H1 (cell line): ENCODE results near the gene WHAMM. TPM values are rescaled to one million over a fixed set of nuclear protein-coding genes. Genes with fewer than 3 reads are reported as not detected.

ENCODE experiments used
- CTCF ChIA-PET: fragments of 300-600 bp; sonication (Branson Sonifier 250); formaldehyde crosslinking; loops from one replicate; lab custom pipeline; 2021; ENCODE audit not compliant: partially characterized antibody; lab: Charles Lee
- POLR2A ChIA-PET: fragments of 300-600 bp; sonication (Branson Sonifier 250); formaldehyde crosslinking; loops from one replicate; lab custom pipeline; 2021; ENCODE audit warnings: inconsistent platforms; ENCODE audit not compliant: partially characterized antibody; lab: Charles Lee
- DNase-seq, 2 experiments: peaks; one replicate each; pipeline versions ENCODE4 v3.0.0 to v3.0.0-alpha.2; 2010 to 2022; ENCODE audit warnings: low spot score in 2 of 2, low read depth in 1 of 2, mixed read lengths in 1 of 2
- FAIRE-seq: peaks from 2 replicates; lab custom pipeline; 2011; peaks lifted over from hg19 to GRCh38; lab: Jason Lieb, UNC
- H2AFZ ChIP-seq: 2 replicates; pipeline ENCODE4 v1.8.1; 2012; ENCODE audit warnings: low read length, inconsistent platforms
- H2AK5ac ChIP-seq: 2 replicates; pipeline ENCODE4 v1.6.1; 2013; ENCODE audit warnings: low read depth, low read length
- H2BK120ac ChIP-seq: replicated peaks from 2 replicates; pipeline ENCODE3; 2013; ENCODE audit warnings: low read depth, low read length, inconsistent platforms
- H2BK12ac ChIP-seq: 2 replicates; pipeline ENCODE4 v1.6.1; 2013; ENCODE audit warnings: low read depth, low read length
- H2BK15ac ChIP-seq: 2 replicates; pipeline ENCODE4 v1.6.1; 2013; ENCODE audit warnings: low read length
- H2BK20ac ChIP-seq: 2 replicates; pipeline ENCODE4 v1.6.1; 2013; ENCODE audit warnings: low read length
- H2BK5ac ChIP-seq: 2 replicates; pipeline ENCODE4 v1.6.1; 2013; ENCODE audit warnings: low read depth, low read length
- H3K14ac ChIP-seq: 2 replicates; pipeline ENCODE4 v1.6.1; 2013; ENCODE audit warnings: inconsistent platforms; ENCODE audit not compliant: insufficient read length
- H3K18ac ChIP-seq: 2 replicates; pipeline ENCODE4 v1.6.1; 2013; ENCODE audit warnings: low read length; ENCODE audit errors: extremely low read depth
- H3K23ac ChIP-seq: 2 replicates; pipeline ENCODE4 v1.6.1; 2013; ENCODE audit warnings: inconsistent platforms; ENCODE audit not compliant: insufficient read length
- H3K23me2 ChIP-seq: 2 replicates; pipeline ENCODE4 v1.6.1; 2013; ENCODE audit warnings: low read depth, low read length
- H3K27ac ChIP-seq: 2 replicates; pipeline ENCODE4 v1.6.1; 2011; ENCODE audit warnings: low read depth, low read length, inconsistent platforms
- H3K27me3 ChIP-seq, 4 experiments: replicated peaks in 1 of 4; 1 replicate in 1 of 4; 2 replicates in 3 of 4; pipeline versions ENCODE4 v1.6.1 to v1.8.1; 2011 to 2013; ENCODE audit warnings: low read length in 3 of 4, mild to moderate bottlenecking in 3 of 4, inconsistent platforms in 2 of 4, mixed read lengths in 2 of 4, moderate library complexity in 1 of 4; ENCODE audit not compliant: control insufficient read depth in 3 of 4, insufficient read depth in 3 of 4; ENCODE audit errors: extremely low read depth in 1 of 4
- H3K36me3 ChIP-seq, 4 experiments: 2 replicates each; pipeline versions ENCODE4 v1.6.1 to v1.8.1; 2011 to 2013; ENCODE audit warnings: mild to moderate bottlenecking in 4 of 4, low read length in 3 of 4, moderate library complexity in 2 of 4, control low read depth in 1 of 4, inconsistent platforms in 1 of 4; ENCODE audit not compliant: insufficient read depth in 4 of 4, control insufficient read depth in 2 of 4
- H3K4ac ChIP-seq: replicated peaks from 2 replicates; pipeline ENCODE3; 2013; ENCODE audit warnings: low read length, low read depth, mixed read lengths, inconsistent platforms; ENCODE audit not compliant: insufficient read length
- H3K4me1 ChIP-seq, 4 experiments: replicated peaks in 1 of 4; 1 replicate in 1 of 4; 2 replicates in 3 of 4; pipeline versions ENCODE4 v1.6.1 to v1.8.1; 2011 to 2013; ENCODE audit warnings: low read length in 3 of 4, inconsistent platforms in 2 of 4, mixed read lengths in 1 of 4; ENCODE audit not compliant: insufficient read depth in 4 of 4, control insufficient read depth in 3 of 4
- H3K4me2 ChIP-seq, 2 experiments: 2 replicates each; pipeline versions ENCODE4 v1.6.1 to v1.8.1; 2011 to 2013; ENCODE audit warnings: low read depth in 2 of 2, low read length in 2 of 2, control low read depth in 1 of 2, inconsistent platforms in 1 of 2, mild to moderate bottlenecking in 1 of 2; ENCODE audit not compliant: insufficient read depth in 1 of 2
- H3K4me3 ChIP-seq, 4 experiments: fragments of 200-600, 300-600 bp in 1 of 4; sonication (generic), shearing (Covaris generic), sonication (Bioruptor Twin) in 1 of 4; 2 replicates each; pipeline versions ENCODE4 v1.5.1 to v1.8.1; 2011 to 2016; ENCODE audit warnings: low read length in 4 of 4, low read depth in 3 of 4, control low read depth in 2 of 4, inconsistent platforms in 2 of 4, mild to moderate bottlenecking in 2 of 4, mixed read lengths in 1 of 4, moderate library complexity in 1 of 4; ENCODE audit not compliant: insufficient read depth in 2 of 4; ENCODE audit errors: extremely low read depth in 1 of 4
- H3K56ac ChIP-seq: replicated peaks from 2 replicates; pipeline ENCODE3; 2013; ENCODE audit warnings: low read depth, mild to moderate bottlenecking, mixed read lengths, low read length, inconsistent platforms; ENCODE audit not compliant: insufficient read length
- H3K79me1 ChIP-seq: 2 replicates; pipeline ENCODE4 v1.6.1; 2013; ENCODE audit warnings: low read depth, low read length, control low read depth
- H3K79me2 ChIP-seq, 2 experiments: 2 replicates each; pipeline versions ENCODE4 v1.6.1 to v1.8.1; 2012 to 2013; ENCODE audit warnings: low read length in 2 of 2, mild to moderate bottlenecking in 2 of 2, inconsistent platforms in 1 of 2; ENCODE audit not compliant: insufficient read depth in 2 of 2, control insufficient read depth in 1 of 2
- H3K9ac ChIP-seq, 4 experiments: replicated peaks in 1 of 4; 1 replicate in 1 of 4; 2 replicates in 3 of 4; pipeline versions ENCODE4 v1.6.1 to v1.8.1; 2011 to 2013; ENCODE audit warnings: low read depth in 3 of 4, low read length in 3 of 4, control low read depth in 2 of 4, mild to moderate bottlenecking in 2 of 4, moderate library complexity in 2 of 4, inconsistent platforms in 1 of 4; ENCODE audit errors: extremely low read depth in 1 of 4
- H3K9me3 ChIP-seq, 2 experiments: 2 replicates each; pipeline versions ENCODE4 v1.6.1 to v1.8.1; 2012 to 2013; ENCODE audit warnings: mild to moderate bottlenecking in 2 of 2, moderate library complexity in 2 of 2, control low read depth in 1 of 2, inconsistent platforms in 1 of 2, low read depth in 1 of 2, low read length in 1 of 2, mixed read lengths in 1 of 2; ENCODE audit not compliant: insufficient read depth in 2 of 2
- H4K20me1 ChIP-seq, 2 experiments: replicated peaks in 1 of 2; 2 replicates each; pipeline versions ENCODE3 to v1.8.1; 2011 to 2013; ENCODE audit warnings: inconsistent platforms in 2 of 2, low read length in 2 of 2, mild to moderate bottlenecking in 1 of 2; ENCODE audit not compliant: insufficient read depth in 2 of 2, control insufficient read depth in 1 of 2
- H4K5ac ChIP-seq: 2 replicates; pipeline ENCODE4 v1.6.1; 2013; ENCODE audit warnings: low read length, low read depth, mixed read lengths, inconsistent platforms; ENCODE audit not compliant: insufficient read length
- H4K8ac ChIP-seq: 2 replicates; pipeline ENCODE4 v1.8.0; 2013; ENCODE audit warnings: mild to moderate bottlenecking, moderate library complexity, low read length, inconsistent platforms; ENCODE audit not compliant: insufficient read depth; ENCODE audit errors: extremely low read depth
- H4K91ac ChIP-seq: replicated peaks from 2 replicates; pipeline ENCODE3; 2013; ENCODE audit warnings: low read length, mixed read lengths, inconsistent platforms; ENCODE audit not compliant: insufficient read length
- GABPA ChIP-seq: IDR thresholded peaks from 2 replicates; pipeline ENCODE4 v1.6.1; 2011; ENCODE audit warnings: mild to moderate bottlenecking, low read length, moderate library complexity, borderline replicate concordance; ENCODE audit not compliant: insufficient read depth
- WGBS, 2 experiments: shearing (Covaris generic) in 1 of 2; methylation state at CpG; one replicate each; pipeline versions ENCODE4 v1.1.6 to v1.1.7; 2013 to 2015; ENCODE audit warnings: low lambda C conversion rate in 2 of 2, mixed read lengths in 2 of 2, inconsistent platforms in 1 of 2, low coverage in 1 of 2, missing lambda C conversion rate in 1 of 2; ENCODE audit not compliant: insufficient replicate concordance in 2 of 2, insufficient coverage in 1 of 2, insufficient read length in 1 of 2; ENCODE audit errors: extremely low coverage in 1 of 2, missing lambda C conversion rate in 1 of 2; 5-methylcytosine and 5-hydroxymethylcytosine counted together
- polyA plus RNA-seq, 7 experiments: library from polyadenylated mRNA; depleted of rRNA in 3 of 7; stranded (reverse) in 5 of 7; unstranded in 2 of 7; fragments of >200 nt in 5 of 7; fragments of 200-250 nt in 2 of 7; gene quantifications; 1 replicate in 5 of 7; 2 replicates in 1 of 7; 4 replicates in 1 of 7; pipeline versions ENCODE4 v1.2.1 to v1.2.3, GENCODE V29; 2011 to 2013; ENCODE audit warnings: missing spikeins in 2 of 7, mixed read lengths in 2 of 7
- total RNA-seq: library from RNA; stranded (reverse); fragmentation: NEBNext Ultra II Directional; extraction: Animal tissue kit (Norgen Biotek cat#: 25700); gene quantifications from 2 replicates; pipeline ENCODE4 v1.2.1, GENCODE V29; 2021

WHAMM gene
- total and polyA plus RNA-seq, 2 of the 8 experiments (the other 6 are each of a cell fraction or from before 2014, with no cell fraction given), result 1.1 to 3.3 TPM

- DNase-seq (peak in 1 of 2 experiments; percentile 16), FAIRE-seq (no peak)
- Histone ChIP-seq H3K4me1 (peaks cover 0 to 7% (median 3%) of the 10 kb centered on the region in 4 experiments; a peak in 5 of 7 replicates), H3K79me1 (no peaks in the 10 kb centered on the region), H3K27me3 (no peaks in the 10 kb centered on the region), H4K20me1 (no peaks in the 10 kb centered on the region), H3K23ac (no peak overlapping the region), H4K8ac (no peak overlapping the region), H3K9ac (no peak overlapping the region), H2BK120ac (no peak overlapping the region), H3K9me3 (no peaks in the 10 kb centered on the region), H3K18ac (no peak overlapping the region), H3K79me2 (no peaks in the 10 kb centered on the region), H2BK20ac (no peak overlapping the region), H2BK12ac (no peak overlapping the region), H2BK15ac (no peak overlapping the region), H3K56ac (no peak overlapping the region), H2BK5ac (no peak overlapping the region), H3K27ac (no peak overlapping the region), H4K91ac (no peak overlapping the region), H2AK5ac (no peak overlapping the region), H3K4ac (no peak overlapping the region), H2AFZ (no peak overlapping the region), H4K5ac (no peak overlapping the region), H3K4me3 (no peak overlapping the region), H3K23me2 (no peaks in the 10 kb centered on the region; the same call in 1 of the 2 replicates), H3K36me3 (no peaks in the 10 kb centered on the region), H3K14ac (no peak overlapping the region), H3K4me2 (no peak overlapping the region)
- ChIA-PET POLR2A (no interaction called here), CTCF (interaction anchor here (1.4 to 4.1 kb wide), 3 partner anchors 9 to 164 kb away, joined by 3 to 27 read pairs (median 6); partner anchors contain the start of gene C15orf40)
- WGBS, 2 experiments, result 85% methylated on average over 4 of the region's 4 CpGs; no CpG with 5 or more reads in 1 of the 2 experiments
- TF ChIP-seq GABPA, result no peak
Observed at GRCh38 chr15:82846621-82847020, 37.2 kb downstream of the WHAMM start.
